Measurements from ENCODE around the gene KRI1. TPM values are rescaled to one million over a fixed set of nuclear protein-coding genes. Genes with fewer than 3 reads are reported as not detected.
"Not testable (repeated sequence)": the region's sequence is repeated elsewhere in the genome, so short reads cannot be mapped to it uniquely, and the experiment has no call there.

The KRI1 gene
- total and polyA plus RNA-seq, 2 donors (not counting 1 experiment from before 2014, with no cell fraction given) = 8.6 to 9.4 TPM

DNA sequence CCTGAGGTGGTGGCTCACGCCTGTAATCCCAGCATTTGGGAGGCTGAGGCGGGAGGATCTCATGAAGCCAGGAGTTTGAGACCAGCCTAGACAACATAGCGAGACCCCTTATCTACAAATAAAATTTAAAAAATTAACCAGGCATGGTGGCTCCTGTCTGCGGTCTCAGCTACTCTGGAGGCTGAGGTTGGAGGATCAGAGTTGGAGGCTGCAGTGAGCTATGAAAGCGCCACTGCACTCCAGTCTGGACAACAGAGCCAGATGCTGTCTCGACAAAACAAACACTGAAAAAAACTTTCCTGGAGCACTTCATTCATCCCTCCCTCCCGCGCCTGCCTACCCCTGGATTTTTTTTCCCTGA is 22.8 kb downstream of the KRI1 start:
- Histone ChIP-seq H3K4me3 (replicated peaks in 1 of 4; ENCODE audit: control extremely low read depth in 1 of 4, insufficient read depth in 1 of 4, low read depth in 3 of 4, low read length in 4 of 4) (peak overlapping the region in 1 of 4 experiments; percentile 76), H2AFZ (ENCODE audit: low read length) (no peak overlapping the region), H4K20me1 (ENCODE audit: control insufficient read depth, extremely low read depth, insufficient read depth, low read length) (no peaks in the 10 kb centered on the region), H3K27ac (ENCODE audit: insufficient read depth, low read length) (no peak overlapping the region), H3K4me2 (ENCODE audit: extremely low read depth, insufficient read depth, low read length) (no peak overlapping the region), H3K9ac (ENCODE audit: insufficient read depth, low read length) (no peak overlapping the region), H3K27me3 (ENCODE audit: control insufficient read depth, insufficient read depth, low read length) (no peaks in the 10 kb centered on the region), H3K4me1 (ENCODE audit: control insufficient read depth, extremely low read depth, insufficient read depth, low read length) (no peaks in the 10 kb centered on the region), H3K36me3 (ENCODE audit: control insufficient read depth, insufficient read depth, low read length) (no peaks in the 10 kb centered on the region), H3K79me2 (ENCODE audit: control insufficient read depth, insufficient read depth, low read length) (peaks cover 11% of the 10 kb centered on the region), H3K9me3 (ENCODE audit: control insufficient read depth, insufficient read depth, low read depth, low read length) (no peaks in the 10 kb centered on the region)
- no peak for DNase-seq (ENCODE audit: low read depth in 2 of 2)
- TF ChIP-seq CTCF (conservative IDR thresholded peaks at IDR 0.05 in 1 of 2, IDR thresholded peaks at IDR 0.05 in 1 of 2; ENCODE audit: low read depth in 1 of 2, low read length in 2 of 2) (no peak), EZH2 (IDR thresholded peaks at IDR 0.05; ENCODE audit: low read length, missing control alignments) (no peak)

DNA sequence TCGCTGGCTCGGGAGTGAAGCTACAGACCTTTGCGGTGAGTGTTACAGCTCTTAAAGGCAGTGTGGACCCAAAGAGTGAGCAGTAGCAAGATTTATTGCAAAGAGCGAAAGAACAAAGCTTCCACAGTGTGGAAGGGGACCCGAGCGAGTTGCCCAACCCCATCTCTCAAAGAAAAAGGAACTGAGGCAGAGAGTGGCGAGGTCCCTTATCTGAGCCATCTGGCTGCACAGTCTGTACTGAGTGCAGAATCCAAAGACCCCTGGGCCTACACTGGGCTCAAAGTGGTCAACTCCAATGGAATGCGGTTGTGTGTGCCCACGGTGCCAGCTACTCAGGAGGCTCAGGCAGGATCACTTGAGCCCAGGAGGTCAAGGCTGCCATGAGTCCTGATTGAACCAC is 26.8 kb downstream of the KRI1 start:
- H3K4me1 ChIP-seq (ENCODE audit: control insufficient read depth, extremely low read depth, insufficient read depth, low read length); H3K36me3 ChIP-seq (ENCODE audit: control insufficient read depth, insufficient read depth, low read length); H3K4me2 ChIP-seq (ENCODE audit: extremely low read depth, insufficient read depth, low read length); H3K4me3 ChIP-seq (replicated peaks in 1 of 4; ENCODE audit: control extremely low read depth in 1 of 4, insufficient read depth in 1 of 4, low read depth in 3 of 4, low read length in 4 of 4); H3K9ac ChIP-seq (ENCODE audit: insufficient read depth, low read length); DNase-seq (ENCODE audit: low read depth in 2 of 2); H2AFZ ChIP-seq (ENCODE audit: low read length); H3K27me3 ChIP-seq (ENCODE audit: control insufficient read depth, insufficient read depth, low read length); H3K9me3 ChIP-seq (ENCODE audit: control insufficient read depth, insufficient read depth, low read depth, low read length); H3K27ac ChIP-seq (ENCODE audit: insufficient read depth, low read length); H3K79me2 ChIP-seq (ENCODE audit: control insufficient read depth, insufficient read depth, low read length); H4K20me1 ChIP-seq (ENCODE audit: control insufficient read depth, extremely low read depth, insufficient read depth, low read length): not testable (repeated sequence)

GRCh38 chr19:10538204-10538983 is 27.4 kb downstream of the KRI1 start:
- Histone ChIP-seq H3K9me3 (ENCODE audit: control insufficient read depth, insufficient read depth, low read depth, low read length) (no peaks in the 10 kb centered on the region), H3K4me2 (ENCODE audit: extremely low read depth, insufficient read depth, low read length) (no peak overlapping the region), H3K36me3 (ENCODE audit: control insufficient read depth, insufficient read depth, low read length) (no peaks in the 10 kb centered on the region), H3K27ac (ENCODE audit: insufficient read depth, low read length) (no peak overlapping the region), H3K27me3 (ENCODE audit: control insufficient read depth, insufficient read depth, low read length) (no peaks in the 10 kb centered on the region), H3K4me1 (ENCODE audit: control insufficient read depth, extremely low read depth, insufficient read depth, low read length) (no peaks in the 10 kb centered on the region), H2AFZ (ENCODE audit: low read length) (no peak overlapping the region), H3K79me2 (ENCODE audit: control insufficient read depth, insufficient read depth, low read length) (no peaks in the 10 kb centered on the region), H3K4me3 (replicated peaks in 1 of 4; ENCODE audit: control extremely low read depth in 1 of 4, insufficient read depth in 1 of 4, low read depth in 3 of 4, low read length in 4 of 4) (no peak overlapping the region), H3K9ac (ENCODE audit: insufficient read depth, low read length) (no peak overlapping the region), H4K20me1 (ENCODE audit: control insufficient read depth, extremely low read depth, insufficient read depth, low read length) (no peaks in the 10 kb centered on the region)
- no peak for TF ChIP-seq EZH2 (IDR thresholded peaks at IDR 0.05; ENCODE audit: low read length, missing control alignments)
- no peak for TF ChIP-seq CTCF (conservative IDR thresholded peaks at IDR 0.05 in 1 of 2, IDR thresholded peaks at IDR 0.05 in 1 of 2; ENCODE audit: low read depth in 1 of 2, low read length in 2 of 2)
- DNase-seq (ENCODE audit: low read depth in 2 of 2) = no peak
